Body of pancreas (tissue), 4 donors: ENCODE measurements around the gene MED27.

Experiments
- POLR2A ChIP-seq, 3 donors: fragments of 450-650 bp; IDR thresholded peaks; one replicate each; pipeline ENCODE4 v1.6.1; 2016; ENCODE audit warnings: antibody characterized with exemption in 3 of 3, mild to moderate bottlenecking in 2 of 3
- TF ChIP-seq, protein P1 (sequence below), 7 experiments: fragments of 450-650 bp in 4 of 7; fragments of 200-600 bp in 3 of 7; sonication (generic) in 3 of 7; IDR thresholded peaks; one replicate each; pipeline ENCODE4 v1.5.1; 2016 to 2019; ENCODE audit warnings: antibody characterized with exemption in 7 of 7

DNA sequence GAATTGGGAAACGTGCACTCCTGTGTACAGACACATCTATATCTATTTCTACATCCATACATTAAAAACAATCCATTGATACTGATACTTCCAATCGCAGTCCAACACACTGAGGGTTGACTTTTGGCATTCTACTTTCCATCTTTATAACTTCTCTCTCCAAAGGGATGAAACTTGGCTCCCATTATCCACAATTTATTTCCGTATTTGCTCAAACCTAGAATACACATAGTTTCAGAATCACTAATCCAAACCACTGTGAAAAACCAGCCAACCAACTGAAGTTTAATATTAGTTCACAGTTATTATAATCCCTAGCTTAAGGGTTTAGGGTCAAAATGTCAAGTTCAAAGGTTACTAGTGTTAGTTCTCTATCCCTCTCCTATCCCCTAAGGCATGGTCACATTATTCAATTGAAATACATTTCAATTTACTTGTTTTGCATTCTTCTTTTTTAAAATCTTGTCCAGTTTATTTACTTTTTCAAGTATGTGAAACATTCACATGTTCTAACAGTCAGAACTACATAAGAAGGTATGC is 156.5 kb downstream of the MED27 start:
- TF ChIP-seq POLR2A (IDR thresholded peaks at IDR 0.05): no peak
- TF ChIP-seq, protein P1, sequence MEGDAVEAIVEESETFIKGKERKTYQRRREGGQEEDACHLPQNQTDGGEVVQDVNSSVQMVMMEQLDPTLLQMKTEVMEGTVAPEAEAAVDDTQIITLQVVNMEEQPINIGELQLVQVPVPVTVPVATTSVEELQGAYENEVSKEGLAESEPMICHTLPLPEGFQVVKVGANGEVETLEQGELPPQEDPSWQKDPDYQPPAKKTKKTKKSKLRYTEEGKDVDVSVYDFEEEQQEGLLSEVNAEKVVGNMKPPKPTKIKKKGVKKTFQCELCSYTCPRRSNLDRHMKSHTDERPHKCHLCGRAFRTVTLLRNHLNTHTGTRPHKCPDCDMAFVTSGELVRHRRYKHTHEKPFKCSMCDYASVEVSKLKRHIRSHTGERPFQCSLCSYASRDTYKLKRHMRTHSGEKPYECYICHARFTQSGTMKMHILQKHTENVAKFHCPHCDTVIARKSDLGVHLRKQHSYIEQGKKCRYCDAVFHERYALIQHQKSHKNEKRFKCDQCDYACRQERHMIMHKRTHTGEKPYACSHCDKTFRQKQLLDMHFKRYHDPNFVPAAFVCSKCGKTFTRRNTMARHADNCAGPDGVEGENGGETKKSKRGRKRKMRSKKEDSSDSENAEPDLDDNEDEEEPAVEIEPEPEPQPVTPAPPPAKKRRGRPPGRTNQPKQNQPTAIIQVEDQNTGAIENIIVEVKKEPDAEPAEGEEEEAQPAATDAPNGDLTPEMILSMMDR (IDR thresholded peaks at IDR 0.05): no peak
